K562 (cell line): ENCODE data around the gene FAM241B. TPM values are rescaled to one million over a fixed set of nuclear protein-coding genes. Genes with fewer than 3 reads are reported as not detected.

Experiments used
- ATAC-seq: fragments of 200-7000 bp; cut with Tn5 transposase; 3 replicates; pipeline ENCODE4 v1.9.1; 2020; ENCODE audit warnings: moderate library complexity
- BruUV-seq: library from RNA; stranded (reverse); fragments of 400-500 nt; replicated peaks from 2 replicates; lab custom pipeline; 2021; lab: Mats Ljungman, UMichigan
- CTCF ChIA-PET: fragments of 300-600 bp; formaldehyde crosslinking; extraction: SDS; loops from one replicate; lab custom pipeline; 2021; ENCODE audit warnings: low intra/inter-chr PET ratio; lab: Yijun Ruan, JAX
- POLR2A ChIA-PET: fragments of 300-600, 350-650 bp; sonication (Branson Sonifier 250); formaldehyde crosslinking; extraction: SDS; loops from one replicate; lab custom pipeline; 2021; ENCODE audit warnings: antibody characterized with exemption, inconsistent platforms; lab: Yijun Ruan, JAX
- DNase-seq, 4 experiments: peaks; one replicate each; pipeline versions ENCODE4 v3.0.0 to v3.0.0-alpha.2; 2011 to 2018; ENCODE audit warnings: low spot score in 3 of 4, mixed read lengths in 3 of 4; ENCODE audit errors: extremely low read depth in 1 of 4
- FAIRE-seq: peaks from 2 replicates; lab custom pipeline; 2011; peaks lifted over from hg19 to GRCh38; lab: Jason Lieb, UNC
- H2AFZ ChIP-seq: 2 replicates; pipeline ENCODE4 v1.6.0; 2011; ENCODE audit warnings: low read depth, low read length, control low read depth, inconsistent platforms
- H3K27ac ChIP-seq: fragments of 200-600 bp; 3 replicates; pipeline ENCODE4 v1.8.0; 2011; ENCODE audit warnings: low read depth, mild to moderate bottlenecking, control low read depth, inconsistent platforms, low read length, moderate library complexity, mixed read lengths; ENCODE audit errors: extremely low read depth
- H3K27me3 ChIP-seq, 2 experiments: fragments of 300-600 bp in 1 of 2; 2 replicates in 1 of 2; 3 replicates in 1 of 2; pipeline versions ENCODE4 v1.6.0 to v1.8.0; 2011; ENCODE audit warnings: inconsistent platforms in 2 of 2, low read length in 2 of 2, mild to moderate bottlenecking in 1 of 2, mixed read lengths in 1 of 2, moderate library complexity in 1 of 2; ENCODE audit not compliant: control insufficient read depth in 2 of 2, insufficient read depth in 2 of 2
- H3K36me3 ChIP-seq: fragments of 300-600 bp; 3 replicates; pipeline ENCODE4 v1.8.0; 2011; ENCODE audit warnings: mild to moderate bottlenecking, low read length, inconsistent platforms; ENCODE audit not compliant: control insufficient read depth, insufficient read depth
- H3K4me1 ChIP-seq, 2 experiments: fragments of 200-600 bp in 1 of 2; replicated peaks in 1 of 2; 2 replicates in 1 of 2; 3 replicates in 1 of 2; pipeline versions ENCODE4 v1.5.1 to v1.8.0; 2011; ENCODE audit warnings: inconsistent platforms in 2 of 2, low read length in 2 of 2, mild to moderate bottlenecking in 1 of 2, mixed read lengths in 1 of 2, moderate library complexity in 1 of 2; ENCODE audit not compliant: control insufficient read depth in 2 of 2, insufficient read depth in 2 of 2
- H3K4me2 ChIP-seq: 2 replicates; pipeline ENCODE4 v1.6.1; 2011; ENCODE audit warnings: low read length, control low read depth, inconsistent platforms, mixed read lengths; ENCODE audit not compliant: insufficient read depth
- H3K4me3 ChIP-seq: fragments of 200-600 bp; sonication (generic), shearing (Covaris generic); 2 replicates; pipeline ENCODE4 v1.5.1; 2016; ENCODE audit warnings: control low read depth, inconsistent platforms
- H3K79me2 ChIP-seq: fragments of 200-600 bp; 3 replicates; pipeline ENCODE4 v1.8.0; 2011; ENCODE audit warnings: low read length, inconsistent platforms; ENCODE audit not compliant: control insufficient read depth, insufficient read depth
- H3K9ac ChIP-seq, 2 experiments: 2 replicates each; pipeline versions ENCODE4 v1.6.0 to v1.6.1; 2011; ENCODE audit warnings: low read depth in 2 of 2, low read length in 2 of 2, control low read depth in 1 of 2, inconsistent platforms in 1 of 2, mild to moderate bottlenecking in 1 of 2, mixed read lengths in 1 of 2; ENCODE audit not compliant: insufficient read depth in 1 of 2
- H3K9me1 ChIP-seq: one replicate; pipeline ENCODE4 v1.6.0; 2011; ENCODE audit warnings: inconsistent platforms, mild to moderate bottlenecking, low read length, moderate library complexity; ENCODE audit not compliant: control insufficient read depth, insufficient read depth
- H3K9me3 ChIP-seq: replicated peaks from 2 replicates; pipeline ENCODE4 v1.5.1; 2011; ENCODE audit warnings: low read depth, low read length, inconsistent platforms; ENCODE audit not compliant: control insufficient read depth, insufficient read depth
- H4K20me1 ChIP-seq: replicated peaks from 2 replicates; pipeline ENCODE4 v1.6.1; 2011; ENCODE audit warnings: low read length, inconsistent platforms, mixed read lengths; ENCODE audit not compliant: control insufficient read depth, insufficient read depth
- C11orf30 ChIP-seq: fragments of 450-650 bp; IDR thresholded peaks from 2 replicates; pipeline ENCODE4 v1.6.1; 2016; ENCODE audit warnings: low read depth, mild to moderate bottlenecking
- CBX3 ChIP-seq, 2 experiments: IDR thresholded peaks; 1 replicate in 1 of 2; 2 replicates in 1 of 2; pipeline ENCODE4 v1.6.1; 2012; ENCODE audit warnings: inconsistent platforms in 2 of 2, low read length in 2 of 2, borderline replicate concordance in 1 of 2, control low read depth in 1 of 2
- MAFG ChIP-seq: fragments of 450-650 bp; conservative IDR thresholded peaks from 2 replicates; pipeline ENCODE4 v1.6.1; 2016; ENCODE audit warnings: missing genetic modification characterization, missing compliant biosample characterization
- ZC3H11A ChIP-seq: IDR thresholded peaks from 2 replicates; pipeline ENCODE4 v1.6.1; 2012; ENCODE audit warnings: low read depth, low read length, improper control_type of control experiment
- ZNF316 ChIP-seq: fragments of 450-650 bp; IDR thresholded peaks from 2 replicates; pipeline ENCODE4 v1.6.1; 2016
- ZNF57 ChIP-seq: fragments of 450-650 bp; formaldehyde crosslinking; IDR thresholded peaks from 2 replicates; pipeline ENCODE4 v1.4.0; 2020; ENCODE audit warnings: mild to moderate bottlenecking, moderate library complexity
- WGBS: fragments of 100-300 bp; shearing (Covaris generic); methylation state at CpG from one replicate; pipeline ENCODE4 v1.1.6; 2016; ENCODE audit warnings: low coverage, mixed read lengths; ENCODE audit not compliant: insufficient coverage; ENCODE audit errors: missing lambda C conversion rate; 5-methylcytosine and 5-hydroxymethylcytosine counted together
- in situ Hi-C: fragments of 300-500 bp; cut with MboI; formaldehyde crosslinking; loops from 4 replicates; pipeline ENCODE4 v1.15.0; 2018; ENCODE audit warnings: inconsistent platforms, mixed read lengths
- intact Hi-C: fragments of 100-400 bp; cut with micrococcal nuclease; formaldehyde crosslinking; loops from 2 replicates; pipeline ENCODE4 v1.14.2; 2022
- polyA plus RNA-seq, 8 experiments: library from polyadenylated mRNA; depleted of rRNA in 4 of 8; stranded (reverse) in 5 of 8; unstranded in 3 of 8; fragments of >200 nt; fragmentation: Nextera tagmentation in 2 of 8; fragmentation: Illumina TruSeq in 1 of 8; extraction: Ambion mirVana in 2 of 8; extraction: Trizol in 1 of 8; gene quantifications; 2 replicates each; pipeline versions ENCODE4 v1.2.1 to v1.2.3, GENCODE V29; 2011 to 2014; ENCODE audit warnings: inconsistent platforms in 1 of 8, missing spikeins in 1 of 8
- total RNA-seq, 7 experiments: library from RNA; depleted of rRNA in 6 of 7; stranded (reverse); fragments of >200 nt in 6 of 7; fragmentation: Illumina TruSeq in 2 of 7; extraction: Trizol in 2 of 7; gene quantifications; 2 replicates each; pipeline versions ENCODE4 v1.2.1 to v1.2.3, GENCODE V29; 2011 to 2021; ENCODE audit warnings: low replicate concordance in 1 of 7
- TF ChIP-seq, protein P1 (sequence below): sonication (generic); formaldehyde crosslinking; IDR thresholded peaks from 2 replicates; pipeline ENCODE4 v1.8.1; 2023; ENCODE audit warnings: mild to moderate bottlenecking, missing genetic modification reagents
- TF ChIP-seq, protein P2 (sequence below): fragments of 450-650 bp; IDR thresholded peaks from 2 replicates; pipeline ENCODE4 v1.6.1; 2018; ENCODE audit warnings: mild to moderate bottlenecking, low read depth; ENCODE audit not compliant: partially characterized antibody

FAM241B gene
- total and polyA plus RNA-seq, 9 of the 15 experiments (the other 6 are each of a cell fraction or from before 2014, with no cell fraction given): 1.9 to 11.1 (median 3.0) TPM

DNA sequence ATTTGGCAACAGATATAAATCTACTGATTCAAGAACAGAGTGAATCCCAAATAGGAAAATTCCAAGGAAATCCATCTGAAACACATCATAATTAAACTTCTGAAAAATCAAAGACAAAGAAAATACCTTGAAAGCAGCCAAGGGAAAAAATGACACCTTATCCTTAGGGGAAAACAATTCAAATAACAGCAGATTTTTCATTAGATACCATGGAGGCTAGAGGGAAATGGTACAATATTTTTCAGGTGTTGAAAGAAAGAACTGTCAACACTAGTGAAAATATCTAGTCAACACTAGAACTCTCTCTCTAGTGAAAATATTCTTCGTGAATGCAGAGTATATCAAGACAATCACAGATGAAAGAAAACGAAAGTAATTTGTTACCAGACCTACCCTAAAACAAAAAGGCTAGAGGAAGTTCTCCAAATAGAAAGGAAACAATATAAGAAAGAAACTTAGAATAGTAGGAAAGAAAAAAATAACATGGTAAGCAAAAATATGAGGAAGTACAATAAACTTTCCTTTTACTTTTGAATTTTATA, 5.7 kb upstream of the FAM241B start:
- CTCF ChIA-PET: no interaction called here
- POLR2A ChIA-PET: no interaction called here
- H3K4me1 ChIP-seq: no peaks in the 10 kb centered on the region
- no peak for TF ChIP-seq ZNF57
- TF ChIP-seq C11orf30: peak; percentile 21; the same call in 1 of the 2 replicates
- 0 out of 2 replicates have a peak, but pooled peaks have one; percentile 17 for TF ChIP-seq MAFG
- peak; percentile 70 for TF ChIP-seq ZNF316
- TF ChIP-seq, protein P1, sequence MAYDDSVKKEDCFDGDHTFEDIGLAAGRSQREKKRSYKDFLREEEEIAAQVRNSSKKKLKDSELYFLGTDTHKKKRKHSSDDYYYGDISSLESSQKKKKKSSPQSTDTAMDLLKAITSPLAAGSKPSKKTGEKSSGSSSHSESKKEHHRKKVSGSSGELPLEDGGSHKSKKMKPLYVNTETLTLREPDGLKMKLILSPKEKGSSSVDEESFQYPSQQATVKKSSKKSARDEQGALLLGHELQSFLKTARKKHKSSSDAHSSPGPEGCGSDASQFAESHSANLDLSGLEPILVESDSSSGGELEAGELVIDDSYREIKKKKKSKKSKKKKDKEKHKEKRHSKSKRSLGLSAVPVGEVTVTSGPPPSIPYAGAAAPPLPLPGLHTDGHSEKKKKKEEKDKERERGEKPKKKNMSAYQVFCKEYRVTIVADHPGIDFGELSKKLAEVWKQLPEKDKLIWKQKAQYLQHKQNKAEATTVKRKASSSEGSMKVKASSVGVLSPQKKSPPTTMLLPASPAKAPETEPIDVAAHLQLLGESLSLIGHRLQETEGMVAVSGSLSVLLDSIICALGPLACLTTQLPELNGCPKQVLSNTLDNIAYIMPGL (CRISPR knock-in tag): no peak
- no peak for TF ChIP-seq ZC3H11A
- TF ChIP-seq, protein P2, sequence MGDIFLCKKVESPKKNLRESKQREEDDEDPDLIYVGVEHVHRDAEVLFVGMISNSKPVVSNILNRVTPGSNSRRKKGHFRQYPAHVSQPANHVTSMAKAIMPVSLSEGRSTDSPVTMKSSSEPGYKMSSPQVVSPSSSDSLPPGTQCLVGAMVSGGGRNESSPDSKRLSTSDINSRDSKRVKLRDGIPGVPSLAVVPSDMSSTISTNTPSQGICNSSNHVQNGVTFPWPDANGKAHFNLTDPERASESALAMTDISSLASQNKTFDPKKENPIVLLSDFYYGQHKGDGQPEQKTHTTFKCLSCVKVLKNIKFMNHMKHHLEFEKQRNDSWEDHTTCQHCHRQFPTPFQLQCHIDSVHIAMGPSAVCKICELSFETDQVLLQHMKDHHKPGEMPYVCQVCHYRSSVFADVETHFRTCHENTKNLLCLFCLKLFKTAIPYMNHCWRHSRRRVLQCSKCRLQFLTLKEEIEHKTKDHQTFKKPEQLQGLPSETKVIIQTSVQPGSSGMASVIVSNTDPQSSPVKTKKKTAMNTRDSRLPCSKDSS: peak; percentile 31
- TF ChIP-seq CBX3 (IDR thresholded peaks at IDR 0.05; ENCODE audit: borderline replicate concordance in 1 of 2, low read length in 2 of 2): 0 out of 3 replicates have a peak, but pooled peaks of 1 of the 2 experiments have one; percentile 44
- TF ChIP-seq, all 486 proteins: peak for 5
- BruUV-seq: no TSS peak
- H3K36me3 ChIP-seq: no peaks in the 10 kb centered on the region
- H3K4me2 ChIP-seq: no peak overlapping the region
- H3K4me3 ChIP-seq: no peak overlapping the region
- peaks cover 0 to 7% of the 10 kb centered on the region in 2 experiments; a peak in 1 of 5 replicates for H3K27me3 ChIP-seq
- H3K9me3 ChIP-seq: no peaks in the 10 kb centered on the region
- no peak overlapping the region for H3K27ac ChIP-seq
- DNase-seq (no peak), ATAC-seq (no peak), FAIRE-seq (no peak)
- H3K9me1 ChIP-seq: no peaks in the 10 kb centered on the region
- no peak overlapping the region for H2AFZ ChIP-seq
- WGBS: 3% methylated on average over 2 of the region's 2 CpGs
- no peak overlapping the region for H3K9ac ChIP-seq
- no peaks in the 10 kb centered on the region for H4K20me1 ChIP-seq
- in situ Hi-C loops: no loop called here
- no peaks in the 10 kb centered on the region for H3K79me2 ChIP-seq
- intact Hi-C loops: no loop called here
